MCF 10A (cell line): ENCODE data around the gene SENP3. TPM values are rescaled to one million over a fixed set of nuclear protein-coding genes. Genes with fewer than 3 reads are reported as not detected.
"Not testable (repeated sequence)": the region's sequence is repeated elsewhere in the genome, so short reads cannot be mapped to it uniquely, and the experiment has no call there.

Source experiments
- BruUV-seq: library from RNA; stranded (reverse); fragments of 400-500 nt; replicated peaks from 2 replicates; lab custom pipeline; 2021; lab: Mats Ljungman, UMichigan
- CTCF ChIA-PET: fragments of 300-600 bp; sonication (Branson Sonifier 250); formaldehyde crosslinking; extraction: SDS; loops from one replicate; lab custom pipeline; 2021; ENCODE audit warnings: antibody characterized with exemption, inconsistent platforms; lab: Yijun Ruan, JAX
- POLR2A ChIA-PET: fragments of 300-600, 350-650 bp; sonication (Branson Sonifier 250); formaldehyde crosslinking; extraction: SDS; loops from one replicate; lab custom pipeline; 2020; ENCODE audit warnings: antibody characterized with exemption, inconsistent platforms; lab: Yijun Ruan, JAX
- DNase-seq: peaks from one replicate; pipeline ENCODE4 v3.0.0-alpha.2; 2018; ENCODE audit not compliant: unreplicated experiment
- H3K27ac Mint-ChIP-seq: one replicate; pipeline ENCODE4 v1.8.0; 2022; ENCODE audit warnings: mild to moderate bottlenecking, low read depth, mixed read lengths; ENCODE audit not compliant: unreplicated experiment
- H3K27me3 Mint-ChIP-seq: one replicate; pipeline ENCODE4 v1.8.0; 2022; ENCODE audit warnings: mixed read lengths; ENCODE audit not compliant: insufficient read depth, unreplicated experiment
- H3K36me3 Mint-ChIP-seq: one replicate; pipeline ENCODE4 v1.8.0; 2022; ENCODE audit warnings: mild to moderate bottlenecking, moderate library complexity, mixed read lengths; ENCODE audit not compliant: insufficient read depth, unreplicated experiment
- H3K4me1 Mint-ChIP-seq: one replicate; pipeline ENCODE4 v1.8.0; 2022; ENCODE audit warnings: mixed read lengths; ENCODE audit not compliant: insufficient read depth, unreplicated experiment
- H3K4me3 Mint-ChIP-seq: one replicate; pipeline ENCODE4 v1.8.0; 2022; ENCODE audit warnings: mild to moderate bottlenecking, moderate library complexity, mixed read lengths; ENCODE audit not compliant: unreplicated experiment
- H3K9me3 Mint-ChIP-seq: one replicate; pipeline ENCODE4 v1.8.0; 2022; ENCODE audit warnings: mixed read lengths; ENCODE audit not compliant: unreplicated experiment
- CTCF ChIP-seq: fragments of 200-600 bp; IDR thresholded peaks from one replicate; pipeline ENCODE4 v1.8.0; 2022; ENCODE audit warnings: antibody characterized with exemption, mild to moderate bottlenecking; ENCODE audit not compliant: unreplicated experiment
- intact Hi-C: fragments of 100-400 bp; cut with micrococcal nuclease; formaldehyde crosslinking; loops from 2 replicates; pipeline ENCODE4 v1.14.1; 2022
- total RNA-seq: library from RNA; stranded (reverse); gene quantifications from 2 replicates; pipeline ENCODE4 v1.2.3, GENCODE V29; 2022

SENP3 gene
- total RNA-seq, 1 experiment from 2014 or later: 67.3 TPM

- no TSS peak for BruUV-seq
- Mint-ChIP-seq H3K27ac (peak overlapping the region; percentile 78), H3K27me3 (no peaks in the 10 kb centered on the region), H3K4me1 (peaks cover 37% of the 10 kb centered on the region), H3K4me3 (peak overlapping the region; percentile 76), H3K36me3 (peaks cover 58% of the 10 kb centered on the region), H3K9me3 (no peaks in the 10 kb centered on the region)
- no peak for TF ChIP-seq CTCF
- POLR2A ChIA-PET: interaction anchor here (0.5 to 14.9 kb wide), 11 partner anchors 15 to 155 kb away, joined by 3 to 303 read pairs (median 21); partner anchors contain the start of genes CD68, FXR2, POLR2A and SAT2
- CTCF ChIA-PET: interaction anchor here (0.6 to 4.4 kb wide), 8 partner anchors 11 to 266 kb away, joined by 3 to 59 read pairs (median 4); partner anchors contain the start of genes CD68 and FXR2
- intact Hi-C loops: loop anchor here (2.0 kb wide), 1 partner anchor 24 kb away; the partner anchor contains the start of gene FXR2
- DNase-seq: peak; percentile 65
These were observed 29.0 kb downstream of the SENP3 start for GRCh38 chr17:7590743-7591142.

DNA sequence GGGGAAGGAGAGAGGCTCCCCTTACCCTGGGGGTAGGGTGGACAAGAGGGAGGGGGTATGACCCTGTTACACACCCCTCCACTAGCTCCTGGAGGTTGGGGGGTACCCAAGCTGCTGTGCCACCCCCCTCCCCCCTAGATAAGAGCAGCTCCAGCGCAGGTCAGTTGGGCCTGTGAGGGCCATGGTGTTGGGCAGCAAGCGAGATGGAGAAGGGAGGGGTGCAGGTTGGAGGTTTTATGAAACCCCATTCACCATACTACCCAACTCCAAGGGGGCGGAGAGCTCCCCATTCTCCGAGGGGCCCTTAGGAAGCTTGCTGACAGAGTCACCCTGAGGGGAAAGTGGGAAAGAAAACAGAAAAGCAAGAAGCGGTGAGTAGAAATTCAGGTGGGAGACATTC, 29.9 kb downstream of the SENP3 start:
- DNase-seq: no peak
- ChIA-PET POLR2A (interaction anchor here (0.8 to 14.9 kb wide), 6 partner anchors 16 to 108 kb away, joined by 4 to 303 read pairs (median 128); partner anchors contain the start of genes CD68, FXR2, POLR2A and SAT2), CTCF (interaction anchor here (0.5 to 1.3 kb wide), 5 partner anchors 21 to 1158 kb away, joined by 3 to 6 read pairs (median 4); partner anchors contain the start of gene WRAP53)
- Mint-ChIP-seq H3K4me3 (no peak overlapping the region), H3K27ac (peak overlapping the region; percentile 78), H3K4me1 (peaks cover 35% of the 10 kb centered on the region), H3K36me3 (peaks cover 63% of the 10 kb centered on the region), H3K27me3 (no peaks in the 10 kb centered on the region), H3K9me3 (no peaks in the 10 kb centered on the region)
- intact Hi-C loops: loop anchor here (2.0 kb wide), 1 partner anchor 23 kb away; the partner anchor contains the start of gene FXR2
- no peak for TF ChIP-seq CTCF
- BruUV-seq: no TSS peak

- no TSS peak for BruUV-seq
- Mint-ChIP-seq H3K4me1 (peaks cover 26% of the 10 kb centered on the region), H3K27me3 (no peaks in the 10 kb centered on the region), H3K4me3 (no peak overlapping the region), H3K27ac (no peak overlapping the region), H3K36me3 (peaks cover 66% of the 10 kb centered on the region), H3K9me3 (no peaks in the 10 kb centered on the region)
- ChIA-PET CTCF (interaction anchor here (1.3 kb wide), 1 partner anchor 96 kb away, joined by 4 read pairs; the partner anchor contains the start of gene WRAP53), POLR2A (interaction anchor here (6.8 to 14.9 kb wide), 4 partner anchors 17 to 93 kb away, joined by 51 to 303 read pairs (median 250); partner anchors contain the start of genes CD68, FXR2, SAT2 and TP53)
- DNase-seq: no peak
- TF ChIP-seq CTCF: no peak
- intact Hi-C loops: no loop called here
These were observed 30.8 kb downstream of the SENP3 start for GRCh38 chr17:7592422-7593021.

GRCh38 chr17:7593296-7593695, 31.6 kb downstream of the SENP3 start:
- H3K27ac Mint-ChIP-seq: no peak overlapping the region
- ChIA-PET POLR2A (interaction anchor here (11.2 to 14.9 kb wide), 2 partner anchors 18 kb away, joined by 206 to 294 read pairs; partner anchors contain the start of genes CD68 and FXR2), CTCF (interaction anchor here (0.6 to 1.3 kb wide), 3 partner anchors 21 to 131 kb away, joined by 3 read pairs; no protein-coding TSS in a partner anchor)

DNA sequence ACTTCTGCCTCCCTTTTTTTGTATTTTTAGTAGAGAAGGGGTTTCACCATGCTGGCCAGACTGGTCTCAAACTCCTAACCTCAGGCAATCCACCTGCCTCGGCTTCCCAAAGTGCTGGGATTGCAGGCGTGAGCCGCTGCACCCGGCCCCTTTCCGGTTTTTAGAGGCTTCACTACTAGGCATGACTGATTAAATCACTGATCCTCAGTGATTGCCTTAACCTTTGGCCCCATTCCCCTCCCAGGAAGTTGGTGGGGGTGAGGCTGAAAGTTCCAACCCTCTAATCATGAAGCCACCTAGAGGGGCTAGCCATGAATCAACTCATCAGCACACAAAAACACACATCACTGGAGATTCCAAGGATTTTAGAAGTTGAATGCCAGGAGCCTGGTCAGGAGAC, 35.8 kb downstream of the SENP3 start:
- H3K36me3 Mint-ChIP-seq: peaks cover 98% of the 10 kb centered on the region
- BruUV-seq, H3K9me3 Mint-ChIP-seq, POLR2A ChIA-PET, H3K4me1 Mint-ChIP-seq, H3K27ac Mint-ChIP-seq, intact Hi-C loops, DNase-seq, H3K27me3 Mint-ChIP-seq, H3K4me3 Mint-ChIP-seq: not testable (repeated sequence)
- CTCF ChIA-PET: interaction anchor here (0.6 kb wide), 1 partner anchor 8 kb away, joined by 3 read pairs; no protein-coding TSS in a partner anchor

More at GRCh38 chr17:7593296-7593695, 31.6 kb downstream of the SENP3 start:
- BruUV-seq: no TSS peak
- DNase-seq: no peak
- no peak for TF ChIP-seq CTCF
- Mint-ChIP-seq H3K36me3 (peaks cover 73% of the 10 kb centered on the region), H3K27me3 (no peaks in the 10 kb centered on the region), H3K4me3 (no peak overlapping the region), H3K9me3 (no peaks in the 10 kb centered on the region), H3K4me1 (peaks cover 18% of the 10 kb centered on the region)
- intact Hi-C loops: no loop called here
